ENCODE results near the gene LARGE1.

The LARGE1 gene

GRCh38 chr22:33513388-33514338 lies 406.6 kb downstream of the LARGE1 start:
- Histone ChIP-seq H3K9me3 (ENCODE audit: control insufficient read depth, insufficient read depth, low read length) (no peaks in the 10 kb centered on the region), H3K4me1 (ENCODE audit: insufficient read depth, low read length) (no peaks in the 10 kb centered on the region), H3K9ac (ENCODE audit: low read depth, low read length) (no peak overlapping the region), H3K36me3 (ENCODE audit: insufficient read depth, low read length) (peaks cover 2% of the 10 kb centered on the region; the same call in 1 of the 2 replicates)

DNA sequence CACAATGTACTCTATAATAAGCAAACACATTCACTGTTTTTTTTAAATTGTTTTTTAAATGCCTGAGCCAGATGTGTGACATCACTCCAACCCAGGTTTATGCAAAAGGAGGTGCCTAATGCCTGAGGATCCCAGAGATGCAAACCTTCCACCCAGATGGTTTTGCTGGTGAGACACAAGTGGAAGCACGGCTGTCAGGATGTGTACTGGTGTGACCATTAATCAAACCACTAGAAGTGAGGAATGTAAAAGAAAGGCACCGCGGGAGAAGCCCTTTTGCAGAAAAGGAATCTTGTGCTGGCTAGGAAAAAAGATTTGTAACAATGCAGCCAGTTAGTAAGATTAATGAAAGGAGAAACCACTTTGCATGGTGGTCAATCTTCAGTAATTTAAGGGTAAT lies 407.4 kb downstream of the LARGE1 start:
- no peaks in the 10 kb centered on the region for H3K4me1 ChIP-seq (ENCODE audit: insufficient read depth, low read length)
- no peak overlapping the region for H3K9ac ChIP-seq (ENCODE audit: low read depth, low read length)
- no peaks in the 10 kb centered on the region for H3K9me3 ChIP-seq (ENCODE audit: control insufficient read depth, insufficient read depth, low read length)
- peaks cover 2% of the 10 kb centered on the region; the same call in 1 of the 2 replicates for H3K36me3 ChIP-seq (ENCODE audit: insufficient read depth, low read length)

DNA sequence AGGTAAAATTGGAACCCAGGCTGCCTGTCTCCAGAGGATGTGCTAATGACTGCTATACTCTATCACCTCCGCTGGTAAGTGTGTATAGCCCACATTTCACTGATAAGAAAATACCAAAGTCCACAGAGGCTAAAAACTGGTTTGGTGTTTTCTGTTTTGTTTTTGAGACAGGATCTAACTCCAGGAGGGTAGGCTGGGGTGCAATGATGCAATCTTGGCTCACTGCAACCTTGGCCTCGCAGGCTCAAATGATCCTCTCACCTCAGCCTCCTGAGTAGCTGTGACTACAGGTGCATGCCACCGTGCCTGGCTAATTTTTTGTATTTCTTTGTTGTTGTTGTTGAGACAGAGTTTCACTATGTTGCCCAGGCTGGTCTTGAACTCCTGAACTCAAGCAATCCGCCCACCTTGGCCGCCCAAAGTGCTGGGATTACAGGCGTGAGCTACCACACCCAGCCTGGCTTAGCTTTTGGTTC lies 409.8 kb downstream of the LARGE1 start:
- H3K4me1 ChIP-seq (ENCODE audit: insufficient read depth, low read length), result no peaks in the 10 kb centered on the region
- peaks cover 2% of the 10 kb centered on the region; the same call in 1 of the 2 replicates for H3K36me3 ChIP-seq (ENCODE audit: insufficient read depth, low read length)
- H3K9ac ChIP-seq (ENCODE audit: low read depth, low read length), result no peak overlapping the region
- H3K9me3 ChIP-seq (ENCODE audit: control insufficient read depth, insufficient read depth, low read length), result no peaks in the 10 kb centered on the region

GRCh38 chr22:33504941-33505625 lies 415.2 kb downstream of the LARGE1 start:
- no peak overlapping the region for H3K9ac ChIP-seq (ENCODE audit: low read depth, low read length)
- no peaks in the 10 kb centered on the region for H3K9me3 ChIP-seq (ENCODE audit: control insufficient read depth, insufficient read depth, low read length)
- H3K36me3 ChIP-seq (ENCODE audit: insufficient read depth, low read length), result no peaks in the 10 kb centered on the region

DNA sequence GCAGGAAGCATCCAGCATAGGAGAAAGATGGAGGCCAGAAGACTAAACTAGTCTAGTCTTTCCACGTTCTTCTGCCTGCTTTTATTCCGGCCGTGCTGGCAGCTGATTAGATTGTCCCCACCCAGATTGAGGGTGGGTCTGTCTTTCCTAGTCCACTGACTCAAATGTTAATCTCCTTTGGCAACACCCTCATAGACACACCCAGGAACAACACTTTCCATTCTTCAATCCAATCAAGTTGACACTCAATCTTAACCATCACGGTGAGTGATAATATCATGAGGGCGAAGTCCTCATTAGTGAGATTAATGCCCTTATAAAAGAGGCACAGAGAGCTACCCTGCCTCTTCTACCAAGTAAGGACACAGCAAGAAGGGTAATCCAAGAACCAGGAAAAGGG lies 424.2 kb downstream of the LARGE1 start:
- Histone ChIP-seq H3K9ac (ENCODE audit: low read depth, low read length) (no peak overlapping the region), H3K4me1 (ENCODE audit: insufficient read depth, low read length) (peaks cover 10% of the 10 kb centered on the region), H3K9me3 (ENCODE audit: control insufficient read depth, insufficient read depth, low read length) (no peaks in the 10 kb centered on the region), H3K36me3 (ENCODE audit: insufficient read depth, low read length) (no peaks in the 10 kb centered on the region)

More at GRCh38 chr22:33504941-33505625, 415.2 kb downstream of the LARGE1 start:
- no peaks in the 10 kb centered on the region for H3K4me1 ChIP-seq (ENCODE audit: insufficient read depth, low read length)

GRCh38 chr22:33493476-33494205 lies 426.6 kb downstream of the LARGE1 start:
- Histone ChIP-seq H3K4me1 (ENCODE audit: insufficient read depth, low read length) (peaks cover 10% of the 10 kb centered on the region), H3K9ac (ENCODE audit: low read depth, low read length) (no peak overlapping the region), H3K9me3 (ENCODE audit: control insufficient read depth, insufficient read depth, low read length) (no peaks in the 10 kb centered on the region), H3K36me3 (ENCODE audit: insufficient read depth, low read length) (no peaks in the 10 kb centered on the region)

- H3K36me3 ChIP-seq (ENCODE audit: insufficient read depth, low read length), result no peaks in the 10 kb centered on the region
- peaks cover 10% of the 10 kb centered on the region for H3K4me1 ChIP-seq (ENCODE audit: insufficient read depth, low read length)
- no peak overlapping the region for H3K9ac ChIP-seq (ENCODE audit: low read depth, low read length)
- no peaks in the 10 kb centered on the region for H3K9me3 ChIP-seq (ENCODE audit: control insufficient read depth, insufficient read depth, low read length)
These were observed 428.0 kb downstream of the LARGE1 start for GRCh38 chr22:33492210-33492651.

- H3K4me1 ChIP-seq (ENCODE audit: insufficient read depth, low read length), result peaks cover 4% of the 10 kb centered on the region; the same call in 1 of the 2 replicates
- no peaks in the 10 kb centered on the region for H3K36me3 ChIP-seq (ENCODE audit: insufficient read depth, low read length)
- no peaks in the 10 kb centered on the region for H3K9me3 ChIP-seq (ENCODE audit: control insufficient read depth, insufficient read depth, low read length)
- H3K9ac ChIP-seq (ENCODE audit: low read depth, low read length), result no peak overlapping the region
These were observed 433.1 kb downstream of the LARGE1 start for GRCh38 chr22:33487041-33487716.

GRCh38 chr22:33481550-33481949 lies 438.7 kb downstream of the LARGE1 start:
- Histone ChIP-seq H3K4me1 (ENCODE audit: insufficient read depth, low read length) (peaks cover 20% of the 10 kb centered on the region), H3K9me3 (ENCODE audit: control insufficient read depth, insufficient read depth, low read length) (no peaks in the 10 kb centered on the region), H3K36me3 (ENCODE audit: insufficient read depth, low read length) (no peaks in the 10 kb centered on the region), H3K9ac (ENCODE audit: low read depth, low read length) (no peak overlapping the region)

GRCh38 chr22:33477120-33478111 lies 442.9 kb downstream of the LARGE1 start:
- H3K4me1 ChIP-seq (ENCODE audit: insufficient read depth, low read length), result peaks cover 28% of the 10 kb centered on the region
- no peaks in the 10 kb centered on the region for H3K36me3 ChIP-seq (ENCODE audit: insufficient read depth, low read length)
- H3K9ac ChIP-seq (ENCODE audit: low read depth, low read length), result no peak overlapping the region
- H3K9me3 ChIP-seq (ENCODE audit: control insufficient read depth, insufficient read depth, low read length), result no peaks in the 10 kb centered on the region

DNA sequence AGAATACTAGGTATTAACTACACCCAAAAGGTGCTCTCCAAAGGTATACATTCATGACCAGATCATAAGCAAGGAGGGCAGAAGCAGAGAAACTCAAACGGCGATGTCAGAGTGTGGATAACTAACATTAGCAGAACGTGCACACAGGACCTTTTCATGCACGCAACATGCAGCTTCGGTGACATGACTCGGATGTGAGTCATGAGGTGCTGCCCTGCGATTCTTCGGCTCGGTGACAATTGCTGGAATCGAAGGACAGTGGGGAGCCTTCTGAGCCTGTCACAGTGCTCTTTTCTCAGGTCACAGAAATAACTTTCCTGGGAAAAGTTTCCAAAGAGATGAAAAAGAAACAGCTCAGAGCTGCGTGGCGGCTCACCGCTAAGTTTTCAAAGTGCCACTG lies 443.6 kb downstream of the LARGE1 start:
- Histone ChIP-seq H3K4me1 (ENCODE audit: insufficient read depth, low read length) (peaks cover 28% of the 10 kb centered on the region), H3K9me3 (ENCODE audit: control insufficient read depth, insufficient read depth, low read length) (no peaks in the 10 kb centered on the region), H3K36me3 (ENCODE audit: insufficient read depth, low read length) (no peaks in the 10 kb centered on the region), H3K9ac (ENCODE audit: low read depth, low read length) (no peak overlapping the region)

DNA sequence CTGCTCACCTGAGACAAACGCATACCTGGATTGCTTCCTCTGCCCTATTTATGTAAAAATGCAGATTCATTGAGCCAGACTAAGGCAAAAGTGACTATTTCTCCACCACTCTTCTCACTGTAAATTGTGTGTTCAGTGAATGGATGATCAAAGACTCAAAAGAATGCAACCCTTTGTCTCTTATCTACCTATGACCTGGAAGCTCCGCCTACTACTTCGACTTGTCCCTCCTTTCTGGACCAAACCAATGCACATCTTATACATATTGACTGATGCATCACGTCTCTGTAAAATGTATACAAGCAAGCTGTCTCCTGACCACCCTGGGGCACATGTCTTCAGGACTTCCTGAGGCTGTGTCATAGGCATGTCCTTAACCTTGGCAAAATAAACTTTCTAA lies 444.1 kb downstream of the LARGE1 start:
- Histone ChIP-seq H3K9ac (ENCODE audit: low read depth, low read length) (no peak overlapping the region), H3K4me1 (ENCODE audit: insufficient read depth, low read length) (peaks cover 28% of the 10 kb centered on the region), H3K36me3 (ENCODE audit: insufficient read depth, low read length) (no peaks in the 10 kb centered on the region), H3K9me3 (ENCODE audit: control insufficient read depth, insufficient read depth, low read length) (no peaks in the 10 kb centered on the region)

DNA sequence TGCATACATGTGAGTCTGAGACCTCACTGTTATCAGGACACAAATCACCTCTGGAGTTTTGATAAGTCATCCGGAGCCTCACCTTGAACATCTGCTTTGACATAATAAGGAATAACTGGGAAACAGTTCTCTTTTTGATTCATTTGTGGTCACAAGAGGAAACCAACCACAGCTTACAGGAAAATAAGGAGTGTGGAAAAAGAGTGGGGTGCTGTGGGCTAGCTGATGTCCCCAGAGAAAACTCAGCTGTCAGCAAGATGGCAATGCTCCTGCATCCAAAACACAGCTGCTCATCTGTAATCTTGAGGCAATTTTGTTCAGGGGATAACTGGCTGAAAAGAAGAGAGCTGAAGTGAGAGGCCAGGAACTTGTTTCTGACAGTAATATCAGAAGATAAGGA lies 445.7 kb downstream of the LARGE1 start:
- H3K36me3 ChIP-seq (ENCODE audit: insufficient read depth, low read length), result no peaks in the 10 kb centered on the region
- H3K9ac ChIP-seq (ENCODE audit: low read depth, low read length), result no peak overlapping the region
- no peaks in the 10 kb centered on the region for H3K9me3 ChIP-seq (ENCODE audit: control insufficient read depth, insufficient read depth, low read length)
- peaks cover 28% of the 10 kb centered on the region for H3K4me1 ChIP-seq (ENCODE audit: insufficient read depth, low read length)

Measured in ES-I3 (cell line).